CD4-positive, alpha-beta T cell treated with Interleukin-10 for 1 hour (primary cell): ENCODE results near the gene DNAJA2.
"Not testable (repeated sequence)": the region's sequence is repeated elsewhere in the genome, so short reads cannot be mapped to it uniquely, and the experiment has no call there.

Experiments
- DNase-seq: peaks from one replicate; pipeline ENCODE4 v3.0.0-alpha.2; 2020

DNAJA2 gene

GRCh38 chr16:46974352-46974751 lies 878 bp upstream of the DNAJA2 start:
- peak; percentile 58 for DNase-seq

DNA sequence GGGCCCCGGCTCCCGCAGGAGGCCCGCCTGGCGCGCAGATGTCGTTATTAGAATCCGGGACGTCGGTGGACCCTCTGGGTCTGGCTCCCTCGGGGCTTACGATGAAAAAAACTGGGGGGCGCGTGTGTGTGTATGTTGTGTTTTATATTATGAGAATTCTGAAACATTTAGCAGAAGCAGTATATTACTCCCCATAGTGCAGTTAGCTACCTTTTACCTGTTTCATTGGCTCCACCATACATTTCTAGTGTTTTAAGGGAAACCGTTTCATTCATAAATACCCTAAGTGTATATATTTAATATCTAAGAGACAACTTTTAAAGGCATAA lies 486 bp upstream of the DNAJA2 start:
- no peak for DNase-seq

GRCh38 chr16:46972429-46973206 lies 856 bp downstream of the DNAJA2 start:
- DNase-seq, result peak; percentile 60

- DNase-seq, result no peak
Observed at GRCh38 chr16:46971271-46971670, 2.2 kb downstream of the DNAJA2 start.

DNA sequence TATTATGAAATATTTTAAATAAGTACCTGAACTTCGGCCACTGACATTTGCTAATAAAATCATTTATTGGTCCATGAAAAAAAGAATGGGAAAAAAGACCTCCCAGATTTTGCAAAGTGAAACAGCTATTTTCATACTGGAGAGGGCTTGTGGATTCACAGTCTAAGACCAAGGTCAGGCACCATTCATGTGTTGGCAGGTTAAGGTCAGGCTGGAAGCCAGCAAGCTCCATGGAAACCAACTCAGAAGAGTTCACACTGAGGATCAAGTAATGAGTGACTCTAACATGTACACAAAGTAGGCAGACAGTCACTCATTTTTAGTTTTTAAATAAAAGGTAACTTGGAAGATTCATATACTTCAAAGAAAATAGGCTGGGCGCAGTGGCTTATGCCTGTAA lies 3.4 kb downstream of the DNAJA2 start:
- no peak for DNase-seq

GRCh38 chr16:46968063-46968435 lies 5.4 kb downstream of the DNAJA2 start:
- DNase-seq, result no peak

DNA sequence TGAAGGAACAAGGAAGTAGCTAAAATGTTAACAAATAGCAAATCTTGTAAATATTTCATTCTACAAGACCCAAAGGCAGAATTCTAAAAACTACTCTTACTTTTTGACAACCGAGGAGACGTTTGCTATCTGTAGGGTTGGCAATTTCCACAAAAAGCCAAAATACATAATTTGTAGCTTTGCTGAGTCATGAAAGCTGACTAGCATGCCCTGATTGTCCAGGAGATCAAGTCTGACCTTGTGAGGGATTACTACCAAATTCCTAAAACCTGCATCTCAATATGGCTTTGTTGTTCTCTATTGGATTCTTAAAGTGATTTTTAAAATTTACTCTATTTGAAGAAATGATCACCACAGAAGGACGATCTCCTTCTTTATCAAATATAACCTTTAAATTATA lies 10.8 kb downstream of the DNAJA2 start:
- DNase-seq, result no peak

DNA sequence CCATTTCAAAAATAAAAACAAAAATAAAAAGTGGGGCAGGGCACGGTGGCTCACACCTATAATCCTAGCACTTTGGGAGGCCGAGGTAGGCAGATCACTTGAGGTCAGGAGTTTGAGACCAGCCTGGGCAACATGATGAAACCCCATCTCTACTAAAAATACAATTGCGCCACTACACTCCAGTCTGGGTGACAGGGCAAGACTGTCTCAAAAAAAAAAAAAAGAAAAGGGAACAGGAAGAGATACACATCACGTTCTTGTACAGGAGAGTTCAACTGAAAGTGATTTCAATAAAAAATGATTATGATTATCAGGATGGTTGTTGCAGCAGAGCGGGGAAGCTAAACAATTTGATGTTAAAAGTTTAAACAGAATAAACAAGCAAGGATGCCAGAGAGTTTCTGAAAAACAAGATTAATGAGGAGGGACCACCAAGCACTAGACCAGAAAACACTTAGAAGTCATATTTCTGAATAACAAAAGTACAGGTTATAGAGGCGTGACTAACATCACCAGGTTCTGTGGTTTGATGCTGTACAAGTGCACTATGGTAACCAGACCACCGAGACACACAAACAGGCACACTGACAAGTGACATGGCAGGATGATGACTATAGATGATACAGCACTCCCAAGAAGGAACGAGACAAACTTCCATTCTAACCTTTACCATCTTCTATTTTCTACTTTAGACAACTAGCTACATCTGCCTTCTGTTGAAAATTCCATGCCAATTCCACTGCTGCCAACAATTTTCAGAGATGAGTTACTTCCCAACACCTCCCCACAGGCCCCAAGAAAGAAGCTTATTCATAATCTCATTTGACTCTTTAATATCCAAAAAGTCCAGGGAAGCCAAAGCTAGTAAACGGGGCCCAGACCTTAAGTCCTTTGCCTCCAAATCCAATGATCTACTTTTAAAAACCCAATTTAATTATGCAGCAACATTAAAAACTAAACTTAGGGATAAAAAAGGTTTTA lies 11.8 kb downstream of the DNAJA2 start:
- peak; percentile 51 for DNase-seq

DNA sequence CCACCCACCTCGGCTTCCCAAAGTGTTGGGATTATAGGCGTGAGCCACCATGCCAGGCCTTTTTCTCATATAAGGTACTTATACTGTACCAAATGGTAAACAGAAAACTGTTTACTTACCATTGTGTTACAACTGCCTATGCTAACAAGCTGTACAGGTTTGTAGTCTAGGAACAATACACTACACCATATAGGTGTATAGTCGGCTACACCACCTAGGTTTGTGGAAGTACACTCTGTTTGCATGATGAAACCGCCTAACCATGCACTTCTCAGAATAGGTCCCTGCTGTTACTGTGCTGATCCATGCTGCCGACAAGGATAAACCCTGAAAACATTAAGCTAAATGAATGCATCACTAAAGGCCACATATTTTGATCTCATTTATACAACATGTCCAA lies 18.9 kb downstream of the DNAJA2 start:
- no peak for DNase-seq

DNA sequence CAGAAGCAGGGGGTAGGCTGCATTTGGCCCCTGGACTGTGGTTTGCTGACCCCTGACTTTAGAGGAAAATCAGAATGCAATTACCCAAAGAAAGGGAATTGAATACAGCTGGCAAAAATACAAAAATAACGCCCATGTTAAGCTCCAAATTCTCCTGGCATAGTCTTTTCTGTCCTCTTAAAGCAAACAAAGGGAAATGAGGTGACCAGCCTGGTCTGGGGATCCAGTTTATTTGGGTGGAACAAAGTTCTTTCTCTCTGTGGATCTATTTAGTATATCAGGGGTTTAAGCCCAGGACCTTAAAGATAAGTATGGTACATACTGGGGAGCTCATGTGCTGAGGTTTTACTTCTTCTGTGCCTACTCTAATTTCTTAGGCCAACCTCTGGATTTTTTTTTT lies 23.5 kb downstream of the DNAJA2 start:
- no peak for DNase-seq

GRCh38 chr16:46949241-46949892 lies 24.1 kb downstream of the DNAJA2 start:
- peak; percentile 34 for DNase-seq

DNA sequence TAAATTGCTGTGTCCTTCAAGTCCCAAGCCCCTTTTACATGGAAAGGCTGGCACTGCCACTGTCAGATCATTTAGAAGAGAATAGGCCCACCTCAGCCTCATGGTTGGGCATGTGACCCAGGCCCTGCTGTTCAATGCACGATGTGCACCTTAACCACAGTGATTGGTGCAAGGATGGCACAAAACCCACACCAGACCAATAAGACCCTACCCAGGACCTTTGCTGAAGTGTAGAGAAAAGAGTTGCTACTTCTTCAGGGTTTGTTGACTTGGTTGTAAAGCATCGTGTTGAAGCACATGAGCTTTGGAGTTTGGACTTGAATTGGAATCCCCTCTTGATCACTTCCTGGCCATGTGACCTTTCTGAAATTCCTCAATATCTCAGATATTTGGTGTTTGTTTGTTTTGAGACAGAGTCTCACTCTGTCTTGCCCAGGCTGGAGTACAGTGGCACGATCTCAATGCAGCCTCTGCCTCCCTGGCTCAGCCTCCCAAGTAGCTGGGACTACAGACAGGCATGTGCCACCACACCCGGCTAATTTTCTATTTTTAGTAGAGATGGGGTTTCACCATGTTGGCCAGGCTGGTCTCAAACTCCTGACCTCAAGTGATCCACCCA lies 24.8 kb downstream of the DNAJA2 start:
- no peak for DNase-seq

DNA sequence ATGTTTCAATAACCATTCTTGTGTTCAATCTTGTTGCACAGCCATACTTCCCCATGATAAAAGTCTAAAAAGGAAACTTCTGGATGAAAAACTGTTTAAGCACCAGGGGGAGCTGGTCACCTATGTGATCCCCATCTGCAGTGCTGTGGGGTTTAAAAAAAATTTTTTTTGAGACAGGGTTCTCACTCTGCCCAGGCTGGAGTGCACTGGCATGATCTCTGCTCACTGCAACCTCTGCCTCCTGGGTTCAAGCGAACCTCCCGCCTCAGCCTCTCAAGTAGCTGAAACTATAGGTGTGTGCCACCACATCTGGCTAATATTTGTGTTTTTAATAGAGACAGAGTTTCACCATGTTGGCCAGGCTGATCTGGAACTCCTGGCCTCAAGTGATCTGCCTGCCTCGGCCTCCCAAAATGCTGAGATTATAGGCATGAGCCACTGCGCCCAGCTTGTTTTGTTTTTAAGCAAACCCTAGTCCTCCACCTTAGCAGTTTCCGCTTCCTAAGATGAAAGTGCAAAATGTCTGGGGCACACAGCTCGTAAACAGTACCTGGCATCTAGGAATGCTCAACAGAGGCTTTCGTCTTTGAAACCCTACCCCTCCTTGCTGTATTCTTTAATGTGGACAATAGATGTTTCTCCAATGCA lies 25.4 kb downstream of the DNAJA2 start:
- peak; percentile 59 for DNase-seq

DNA sequence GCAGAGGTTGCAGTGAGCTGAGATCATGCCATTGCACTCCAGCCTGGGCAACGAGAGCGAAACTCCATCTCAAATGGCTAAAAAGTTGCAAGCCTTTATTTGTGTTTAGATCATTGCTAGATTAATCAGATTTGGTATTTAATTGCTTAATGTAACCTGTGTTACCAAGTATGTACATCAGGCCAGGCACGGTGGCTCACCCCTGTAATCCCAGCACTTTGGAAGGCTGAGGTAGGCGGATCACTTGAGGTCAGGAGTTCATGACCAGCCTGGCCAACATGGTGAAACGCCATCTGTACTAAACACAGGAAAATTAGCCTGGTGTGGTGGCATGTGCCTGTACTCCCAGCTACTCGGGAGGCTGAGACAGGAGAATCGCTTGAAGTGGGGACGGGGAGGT lies 28.8 kb downstream of the DNAJA2 start:
- not testable (repeated sequence) for DNase-seq

- no peak for DNase-seq
Observed at GRCh38 chr16:46937536-46937935, 35.9 kb downstream of the DNAJA2 start.

DNA sequence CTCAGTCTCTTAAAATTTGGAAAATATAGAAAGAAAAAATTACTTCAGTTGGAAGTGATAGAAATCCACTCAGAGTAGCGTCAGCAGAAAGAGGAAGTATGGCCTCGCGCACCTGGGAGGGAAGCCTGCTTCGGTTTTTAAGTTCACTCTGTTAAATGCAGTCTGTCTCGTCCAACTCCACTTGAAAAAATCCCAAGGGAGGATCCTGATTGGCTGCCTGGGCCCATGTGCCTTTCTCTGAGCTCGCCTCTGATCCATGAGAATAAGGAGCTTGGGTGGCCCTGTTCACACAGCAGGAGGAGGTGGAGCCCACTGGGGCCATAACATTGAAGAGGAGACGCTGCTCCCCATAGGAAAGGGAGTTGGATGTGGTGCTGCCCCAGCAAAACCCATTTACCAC lies 40.7 kb downstream of the DNAJA2 start:
- DNase-seq, result no peak

GRCh38 chr16:46930861-46931260 lies 42.6 kb downstream of the DNAJA2 start:
- DNase-seq, result no peak

- DNase-seq, result peak; percentile 68
Observed at GRCh38 chr16:46929378-46930332, 43.8 kb downstream of the DNAJA2 start.

DNA sequence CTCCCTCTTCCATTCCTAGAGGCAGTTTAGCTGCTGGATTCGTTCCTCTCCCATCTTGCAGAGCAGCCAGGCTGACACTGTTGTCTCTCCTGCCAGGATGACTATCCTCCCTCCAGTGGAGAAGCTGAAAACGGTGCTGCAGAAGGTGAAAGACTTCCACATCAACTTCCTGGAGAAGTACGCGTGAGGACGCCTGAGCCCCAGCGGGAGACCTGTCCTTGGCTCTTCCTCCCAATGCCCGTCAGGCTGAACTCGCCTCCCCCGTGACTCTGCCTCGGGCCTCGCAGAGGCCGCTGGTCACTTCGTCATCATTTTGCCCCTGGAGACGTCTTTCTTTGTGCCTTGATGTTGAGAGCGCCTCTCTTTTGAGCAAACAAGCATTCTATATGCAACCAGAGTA lies 44.7 kb downstream of the DNAJA2 start:
- DNase-seq, result no peak

GRCh38 chr16:46927273-46927672 lies 46.2 kb downstream of the DNAJA2 start:
- DNase-seq, result no peak

DNA sequence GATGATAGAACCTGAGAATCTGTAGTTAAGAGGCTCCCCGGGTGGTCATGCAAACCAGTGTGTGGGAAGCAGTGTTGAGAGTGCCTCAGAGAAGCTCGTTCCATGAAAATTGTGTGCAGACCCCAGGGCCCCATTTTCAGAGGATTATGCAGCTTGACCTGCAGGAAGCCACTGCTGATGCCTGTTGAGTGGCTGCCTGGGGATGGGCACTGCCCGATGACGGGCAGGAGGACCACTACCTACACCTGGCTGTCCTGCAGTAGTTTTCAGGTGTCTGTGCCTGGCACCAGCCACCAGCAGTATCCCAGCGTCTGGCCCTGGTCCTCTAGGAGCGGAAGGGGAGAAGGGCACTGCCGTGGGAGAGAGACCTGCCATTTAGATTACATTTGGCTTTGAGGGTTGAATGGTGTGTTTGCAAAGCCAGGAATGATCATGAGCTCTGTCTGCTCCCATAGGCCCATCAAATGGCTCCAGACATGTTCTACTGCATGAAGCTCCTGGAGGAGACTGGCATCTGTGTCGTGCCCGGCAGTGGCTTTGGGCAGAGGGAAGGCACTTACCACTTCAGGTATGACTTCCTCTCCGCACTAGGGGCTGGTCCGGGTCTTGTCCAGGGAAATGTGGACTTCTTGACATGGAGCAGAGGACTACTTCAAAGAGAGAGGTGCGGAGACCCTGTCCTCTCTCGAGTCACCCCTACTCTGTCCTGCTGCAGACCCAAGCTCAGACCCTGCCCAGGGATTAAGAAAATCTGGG lies 46.8 kb downstream of the DNAJA2 start:
- DNase-seq, result no peak
